DND-41 (cell line): Measurements from ENCODE around the gene MAP2K4.

Experiments
- EZH2 ChIP-seq: IDR thresholded peaks from 3 replicates; pipeline ENCODE4 v1.6.1; 2012; ENCODE audit warnings: borderline replicate concordance, low read depth, mild to moderate bottlenecking, moderate library complexity, low read length, inconsistent platforms; ENCODE audit not compliant: severe bottlenecking
- TF ChIP-seq, protein P1 (sequence below): IDR thresholded peaks from 2 replicates; pipeline ENCODE4 v1.5.1; 2012; ENCODE audit warnings: borderline replicate concordance, low read length, moderate library complexity, mild to moderate bottlenecking; ENCODE audit not compliant: poor library complexity, severe bottlenecking; ENCODE audit errors: extremely low read depth

DNA sequence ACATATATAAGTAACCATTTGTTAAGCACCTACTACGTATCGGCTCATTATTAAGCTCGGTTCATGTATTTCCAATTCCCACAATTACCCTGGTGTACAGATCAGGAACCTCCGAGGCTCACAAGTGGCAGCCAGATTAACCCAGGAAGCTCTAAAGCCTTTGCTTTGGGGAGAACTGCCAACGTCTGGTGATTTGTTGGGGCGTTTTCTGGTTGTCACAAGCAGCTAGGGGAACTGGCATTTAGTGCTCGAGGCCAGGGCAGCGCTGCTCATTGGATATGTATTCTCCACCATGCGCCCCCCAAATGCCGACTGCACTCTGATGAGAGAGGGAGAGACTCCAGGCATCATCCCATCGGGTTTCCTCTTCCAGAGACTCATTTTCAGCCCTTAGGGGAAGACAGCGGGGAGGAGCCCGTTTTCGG is 23.9 kb upstream of the MAP2K4 start:
- TF ChIP-seq, protein P1, sequence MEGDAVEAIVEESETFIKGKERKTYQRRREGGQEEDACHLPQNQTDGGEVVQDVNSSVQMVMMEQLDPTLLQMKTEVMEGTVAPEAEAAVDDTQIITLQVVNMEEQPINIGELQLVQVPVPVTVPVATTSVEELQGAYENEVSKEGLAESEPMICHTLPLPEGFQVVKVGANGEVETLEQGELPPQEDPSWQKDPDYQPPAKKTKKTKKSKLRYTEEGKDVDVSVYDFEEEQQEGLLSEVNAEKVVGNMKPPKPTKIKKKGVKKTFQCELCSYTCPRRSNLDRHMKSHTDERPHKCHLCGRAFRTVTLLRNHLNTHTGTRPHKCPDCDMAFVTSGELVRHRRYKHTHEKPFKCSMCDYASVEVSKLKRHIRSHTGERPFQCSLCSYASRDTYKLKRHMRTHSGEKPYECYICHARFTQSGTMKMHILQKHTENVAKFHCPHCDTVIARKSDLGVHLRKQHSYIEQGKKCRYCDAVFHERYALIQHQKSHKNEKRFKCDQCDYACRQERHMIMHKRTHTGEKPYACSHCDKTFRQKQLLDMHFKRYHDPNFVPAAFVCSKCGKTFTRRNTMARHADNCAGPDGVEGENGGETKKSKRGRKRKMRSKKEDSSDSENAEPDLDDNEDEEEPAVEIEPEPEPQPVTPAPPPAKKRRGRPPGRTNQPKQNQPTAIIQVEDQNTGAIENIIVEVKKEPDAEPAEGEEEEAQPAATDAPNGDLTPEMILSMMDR: no peak
- TF ChIP-seq EZH2: no peak
